GM21737 (cell line): ENCODE measurements around the gene SLX4IP.

Source experiments
- ATAC-seq: cut with Tn5 transposase; IDR thresholded peaks from one replicate; pipeline ENCODE4 v1.9.1; 2021; ENCODE audit warnings: mild to moderate bottlenecking, moderate library complexity; ENCODE audit not compliant: unreplicated experiment

Gene SLX4IP

GRCh38 chr20:10672624-10673127, 237.6 kb downstream of the SLX4IP start:
- no peak for ATAC-seq

- ATAC-seq, result no peak
These were observed 238.2 kb downstream of the SLX4IP start for GRCh38 chr20:10673176-10673841.

GRCh38 chr20:10673842-10674683, 239.0 kb downstream of the SLX4IP start, which contains the start of gene JAG1:
Gene JAG1 (minus strand): TSS chr20:10673999. CDS start chr20:10673530, 469 bp downstream.
- peak; percentile 58 for ATAC-seq

GRCh38 chr20:10674684-10675449, 239.8 kb downstream of the SLX4IP start:
- peak; percentile 43 for ATAC-seq

GRCh38 chr20:10675450-10675848, 240.3 kb downstream of the SLX4IP start:
- ATAC-seq, result no peak

- no peak for ATAC-seq
These were observed 241.4 kb downstream of the SLX4IP start for GRCh38 chr20:10676518-10676917.
